Upper lobe of left lung (tissue), 4 donors: ENCODE data around the gene C10orf105.

Experiments
- POLR2A ChIP-seq, 4 donors: fragments of 450-650 bp; IDR thresholded peaks; one replicate each; pipeline ENCODE4 v1.5.1; 2016 to 2017; ENCODE audit warnings: antibody characterized with exemption in 4 of 4, mild to moderate bottlenecking in 2 of 4
- POLR2AphosphoS5 ChIP-seq, 2 donors: sonication (generic); formaldehyde crosslinking; IDR thresholded peaks; one replicate each; pipeline ENCODE4 v1.5.1; 2017; ENCODE audit warnings: antibody characterized with exemption in 2 of 2
- TF ChIP-seq, protein P1 (sequence below), 6 experiments: fragments of 450-650 bp in 4 of 6; fragments of 200-600 bp in 2 of 6; sonication (generic) in 2 of 6; IDR thresholded peaks; one replicate each; pipeline ENCODE4 v1.5.1; 2016 to 2019; ENCODE audit warnings: antibody characterized with exemption in 6 of 6

DNA sequence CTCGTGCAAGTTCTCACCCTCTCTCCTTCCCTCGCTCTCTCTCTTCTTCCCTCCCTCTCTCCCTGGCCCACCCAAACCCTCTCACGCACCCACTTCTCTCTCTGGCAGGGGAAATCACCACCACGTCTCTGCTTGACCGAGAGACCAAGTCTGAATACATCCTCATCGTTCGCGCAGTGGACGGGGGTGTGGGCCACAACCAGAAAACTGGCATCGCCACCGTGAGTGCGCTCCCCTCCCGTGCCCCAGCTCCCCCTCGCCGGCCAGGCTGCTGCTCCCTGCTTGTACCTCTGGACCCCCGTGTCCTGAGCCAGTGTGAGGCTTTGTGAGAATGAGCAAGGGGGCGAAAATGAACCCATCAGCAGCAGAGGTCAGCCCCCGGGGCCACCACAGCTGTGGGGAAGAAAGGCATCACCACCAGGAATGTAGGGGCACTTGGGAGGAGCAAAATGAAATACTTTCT, 25.5 kb downstream of the C10orf105 start:
- TF ChIP-seq, protein P1, sequence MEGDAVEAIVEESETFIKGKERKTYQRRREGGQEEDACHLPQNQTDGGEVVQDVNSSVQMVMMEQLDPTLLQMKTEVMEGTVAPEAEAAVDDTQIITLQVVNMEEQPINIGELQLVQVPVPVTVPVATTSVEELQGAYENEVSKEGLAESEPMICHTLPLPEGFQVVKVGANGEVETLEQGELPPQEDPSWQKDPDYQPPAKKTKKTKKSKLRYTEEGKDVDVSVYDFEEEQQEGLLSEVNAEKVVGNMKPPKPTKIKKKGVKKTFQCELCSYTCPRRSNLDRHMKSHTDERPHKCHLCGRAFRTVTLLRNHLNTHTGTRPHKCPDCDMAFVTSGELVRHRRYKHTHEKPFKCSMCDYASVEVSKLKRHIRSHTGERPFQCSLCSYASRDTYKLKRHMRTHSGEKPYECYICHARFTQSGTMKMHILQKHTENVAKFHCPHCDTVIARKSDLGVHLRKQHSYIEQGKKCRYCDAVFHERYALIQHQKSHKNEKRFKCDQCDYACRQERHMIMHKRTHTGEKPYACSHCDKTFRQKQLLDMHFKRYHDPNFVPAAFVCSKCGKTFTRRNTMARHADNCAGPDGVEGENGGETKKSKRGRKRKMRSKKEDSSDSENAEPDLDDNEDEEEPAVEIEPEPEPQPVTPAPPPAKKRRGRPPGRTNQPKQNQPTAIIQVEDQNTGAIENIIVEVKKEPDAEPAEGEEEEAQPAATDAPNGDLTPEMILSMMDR (IDR thresholded peaks at IDR 0.05) = no peak
- TF ChIP-seq POLR2AphosphoS5 (IDR thresholded peaks at IDR 0.05) (no peak), POLR2A (IDR thresholded peaks at IDR 0.05) (no peak)
